ENCODE data around the gene ACTMAP. TPM values are rescaled to one million over a fixed set of nuclear protein-coding genes. Genes with fewer than 3 reads are reported as not detected.

ACTMAP gene
- total and polyA plus RNA-seq, 12 donors = 2.2 to 28.0 (median 12.2) TPM

GRCh38 chr19:40797963-40798682, 47.8 kb upstream of the ACTMAP start:
- no peaks in the 10 kb centered on the region for H3K27me3 ChIP-seq
- WGBS, 4 donors = 6 to 8% (median 8%) methylated on average over 26 to 28 of the region's 28 CpGs
- peak overlapping the region in 2 of 4 donors; percentile 40 to 54 for H3K4me3 ChIP-seq
- H3K27ac ChIP-seq = peak overlapping the region; percentile 41 to 94 (median 94)
- H3K9me3 ChIP-seq (replicated peaks in 1 of 3) = no peaks in the 10 kb centered on the region
- peaks cover 38 to 42% of the 10 kb centered on the region in 2 donors for H3K4me1 ChIP-seq (replicated peaks in 1 of 2)
- peak in 1 of 2 donors; percentile 80 for TF ChIP-seq POLR2A (IDR thresholded peaks at IDR 0.05)
- TF ChIP-seq CTCF (IDR thresholded peaks at IDR 0.05) = peak; percentile 10 to 72 (median 48)
- H3K36me3 ChIP-seq (replicated peaks in 1 of 2) = peaks cover 0 to 10% of the 10 kb centered on the region in 2 donors
- DNase-seq = peak; percentile 76 to 94 (median 94)
- intact Hi-C loops (cut with DNase I) = no loop called here

DNA sequence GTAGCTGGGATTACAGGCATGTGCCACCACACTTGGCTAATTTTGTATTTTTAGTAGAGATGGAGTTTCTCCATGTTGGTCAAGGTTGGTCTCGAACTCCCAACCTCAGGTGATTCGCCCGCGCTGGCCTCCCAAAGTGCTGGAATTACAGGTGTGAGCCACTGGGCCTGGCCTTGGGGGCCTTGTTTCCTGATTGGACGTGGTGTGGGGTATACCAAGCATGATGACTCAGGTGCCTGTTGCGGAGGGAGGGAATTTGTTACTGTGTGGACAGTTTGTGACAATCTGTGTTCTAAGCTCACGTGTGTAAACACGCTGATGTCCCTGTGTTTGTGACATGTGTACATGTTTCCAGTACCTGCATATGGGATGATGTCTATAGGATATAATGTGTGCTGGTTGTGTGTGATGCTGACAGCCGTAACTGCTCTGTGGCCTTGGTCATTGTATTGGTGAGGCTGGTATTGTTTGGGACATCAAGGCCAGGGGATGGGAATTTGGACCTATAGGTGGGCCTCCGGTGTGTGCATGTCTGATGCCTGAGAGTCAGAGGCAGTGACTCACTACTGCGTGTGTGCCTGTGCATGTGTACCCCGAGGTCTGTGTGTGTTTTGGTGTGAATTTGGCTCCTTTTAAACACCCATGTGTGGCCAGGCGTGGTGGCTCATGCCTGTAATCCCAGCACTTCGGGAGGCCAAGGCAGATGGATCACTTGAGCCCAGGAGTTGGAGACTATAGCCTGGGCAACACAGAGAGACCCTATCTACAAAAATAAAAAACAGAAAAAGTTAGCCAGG, 47.1 kb upstream of the ACTMAP start:
- H3K4me3 ChIP-seq = peak overlapping the region in 1 of 4 donors; percentile 54
- no peak for TF ChIP-seq POLR2A (IDR thresholded peaks at IDR 0.05)
- TF ChIP-seq CTCF (IDR thresholded peaks at IDR 0.05) = no peak
- peaks cover 0 to 10% of the 10 kb centered on the region in 2 donors for H3K36me3 ChIP-seq (replicated peaks in 1 of 2)

GRCh38 chr19:40791996-40792395, 41.7 kb upstream of the ACTMAP start:
- no peaks in the 10 kb centered on the region for H3K9me3 ChIP-seq (replicated peaks in 1 of 3)
- intact Hi-C loops (cut with DNase I) = no loop called here
- H3K4me1 ChIP-seq (replicated peaks in 1 of 2) = no peaks in the 10 kb centered on the region
- TF ChIP-seq POLR2A (IDR thresholded peaks at IDR 0.05) = no peak
- TF ChIP-seq CTCF (IDR thresholded peaks at IDR 0.05) = no peak
- 55 to 83% (median 81%) methylated on average over 3 of the region's 3 CpGs for WGBS, 4 donors
- H3K27ac ChIP-seq = no peak overlapping the region
- no peak overlapping the region for H3K4me3 ChIP-seq
- no peaks in the 10 kb centered on the region for H3K27me3 ChIP-seq
- DNase-seq = no peak
- peaks cover 0 to 9% of the 10 kb centered on the region in 2 donors for H3K36me3 ChIP-seq (replicated peaks in 1 of 2)

More for the DNA sequence above, 47.1 kb upstream of the ACTMAP start:
- H3K27me3 ChIP-seq = no peaks in the 10 kb centered on the region
- intact Hi-C loops (cut with DNase I) = no loop called here
- H3K9me3 ChIP-seq (replicated peaks in 1 of 3) = no peaks in the 10 kb centered on the region
- WGBS, 4 donors = 81 to 92% (median 84%) methylated on average over 10 to 14 of the region's 14 CpGs
- H3K27ac ChIP-seq = peak overlapping the region; percentile 41 to 94 (median 94)
- peaks cover 31 to 34% of the 10 kb centered on the region in 2 donors for H3K4me1 ChIP-seq (replicated peaks in 1 of 2)
- no peak for DNase-seq

- Histone ChIP-seq H3K27ac (no peak overlapping the region), H3K27me3 (no peaks in the 10 kb centered on the region)
Measured at GRCh38 chr19:40791349-40791748, 41.1 kb upstream of the ACTMAP start.

More at GRCh38 chr19:40791349-40791748, 41.1 kb upstream of the ACTMAP start:
- Histone ChIP-seq H3K9me3 (replicated peaks in 1 of 3) (no peaks in the 10 kb centered on the region), H3K36me3 (replicated peaks in 1 of 2) (peaks cover 0 to 9% of the 10 kb centered on the region in 2 donors), H3K4me3 (no peak overlapping the region), H3K4me1 (replicated peaks in 1 of 2) (no peaks in the 10 kb centered on the region)
- intact Hi-C loops (cut with DNase I) = no loop called here
- no peak for DNase-seq
- TF ChIP-seq POLR2A (IDR thresholded peaks at IDR 0.05) = no peak
- no peak for TF ChIP-seq CTCF (IDR thresholded peaks at IDR 0.05)
- 71 to 96% (median 78%) methylated on average over 7 of the region's 7 CpGs for WGBS, 4 donors

All from adrenal gland (tissue), 12 donors.